HG03571 (cell line): ENCODE results near the gene KY.
"Not testable (repeated sequence)": the region's sequence is repeated elsewhere in the genome, so short reads cannot be mapped to it uniquely, and the experiment has no call there.

ENCODE experiments used
- ATAC-seq: cut with Tn5 transposase; IDR thresholded peaks from one replicate; pipeline ENCODE4 v1.9.1; 2021; ENCODE audit not compliant: unreplicated experiment

The KY gene

DNA sequence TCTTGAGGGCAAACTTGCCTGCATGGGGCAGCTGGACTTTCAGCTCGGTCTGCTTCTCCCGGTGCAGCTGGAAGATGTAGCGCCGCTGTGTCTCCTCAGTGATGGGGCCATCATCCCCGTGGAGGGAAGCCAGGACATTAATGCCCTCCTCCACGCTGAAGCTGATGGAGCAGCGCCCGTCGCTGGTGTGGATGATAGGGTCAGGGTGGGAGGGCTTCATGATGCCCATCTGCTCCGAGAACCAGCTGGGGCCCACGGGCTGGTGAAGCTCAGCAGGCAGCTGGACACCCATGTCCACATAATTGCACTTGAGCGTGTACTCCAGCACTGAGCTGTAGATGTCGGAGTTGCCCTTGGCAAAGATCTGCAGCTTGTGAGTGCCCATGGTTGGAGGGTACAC is 46.9 kb downstream of the KY start:
- ATAC-seq: no peak

- ATAC-seq: no peak
Observed at GRCh38 chr3:134603480-134603879, 47.3 kb downstream of the KY start.

- ATAC-seq: no peak
Observed at GRCh38 chr3:134602440-134602814, 48.4 kb downstream of the KY start.

DNA sequence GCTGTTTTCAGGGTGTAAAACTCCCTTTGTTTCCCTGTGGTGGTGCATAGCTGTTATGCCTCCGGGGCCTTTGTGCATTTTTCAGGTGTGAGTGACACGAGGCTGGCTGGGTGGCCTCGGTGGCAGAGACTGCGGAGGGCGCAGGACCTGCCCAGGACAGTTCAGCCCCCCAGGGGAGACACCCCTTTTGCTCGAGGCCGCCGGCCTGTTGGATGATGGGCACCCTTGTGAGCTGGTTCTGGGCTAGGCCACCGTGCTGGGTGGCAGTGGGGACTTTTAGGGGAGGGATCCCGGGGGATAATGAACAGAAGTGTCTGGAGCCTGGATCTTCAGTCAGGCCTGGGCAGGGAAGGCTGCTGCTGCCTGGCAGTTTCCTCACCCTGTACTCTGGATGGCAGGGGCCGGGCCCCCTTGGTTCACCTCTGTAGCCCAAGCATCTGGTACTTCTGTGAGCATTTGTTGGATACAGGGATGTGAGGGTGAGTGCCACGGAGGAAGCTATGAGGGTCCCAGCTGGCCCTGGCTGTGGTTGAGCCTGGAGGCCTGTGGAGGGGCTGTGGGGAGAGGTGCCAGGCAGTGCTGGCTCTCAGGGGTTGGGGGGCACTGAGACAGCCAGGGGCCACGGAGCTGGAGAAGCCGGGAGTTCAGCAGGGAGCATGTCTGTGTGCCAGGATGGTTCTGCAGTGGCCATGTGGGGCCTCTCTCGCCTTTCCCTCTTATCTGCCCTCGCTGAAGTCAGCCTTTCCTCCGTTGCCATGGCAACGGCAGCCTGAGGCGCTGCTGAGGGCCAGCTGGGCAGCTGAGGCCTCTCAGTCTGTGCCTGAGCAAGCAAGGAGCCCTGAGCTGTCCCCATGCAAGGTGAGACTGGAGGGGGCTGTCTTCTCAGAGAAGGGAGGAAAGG is 49.0 kb downstream of the KY start:
- no peak for ATAC-seq

- peak; percentile 55 for ATAC-seq
Observed at GRCh38 chr3:134600685-134601463, 49.9 kb downstream of the KY start.

DNA sequence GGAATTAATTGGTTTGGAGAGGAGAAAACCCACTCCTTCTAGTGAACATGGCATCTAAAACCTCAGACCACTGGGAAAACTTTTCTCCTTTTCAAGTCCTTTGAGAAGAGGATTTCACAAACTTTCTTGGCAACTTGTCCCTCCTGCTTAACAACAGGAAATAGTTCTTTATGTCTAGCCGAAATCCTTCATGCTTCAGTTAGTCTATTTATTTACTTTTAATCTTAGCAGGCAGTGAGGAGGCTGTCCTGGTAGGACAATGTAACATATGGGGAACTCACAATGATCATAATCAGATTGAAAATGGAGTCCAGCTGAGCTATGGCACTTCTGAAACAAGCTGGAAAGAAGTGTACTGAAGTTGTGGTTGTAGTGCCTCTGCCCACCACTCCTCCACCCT is 50.6 kb downstream of the KY start:
- no peak for ATAC-seq

DNA sequence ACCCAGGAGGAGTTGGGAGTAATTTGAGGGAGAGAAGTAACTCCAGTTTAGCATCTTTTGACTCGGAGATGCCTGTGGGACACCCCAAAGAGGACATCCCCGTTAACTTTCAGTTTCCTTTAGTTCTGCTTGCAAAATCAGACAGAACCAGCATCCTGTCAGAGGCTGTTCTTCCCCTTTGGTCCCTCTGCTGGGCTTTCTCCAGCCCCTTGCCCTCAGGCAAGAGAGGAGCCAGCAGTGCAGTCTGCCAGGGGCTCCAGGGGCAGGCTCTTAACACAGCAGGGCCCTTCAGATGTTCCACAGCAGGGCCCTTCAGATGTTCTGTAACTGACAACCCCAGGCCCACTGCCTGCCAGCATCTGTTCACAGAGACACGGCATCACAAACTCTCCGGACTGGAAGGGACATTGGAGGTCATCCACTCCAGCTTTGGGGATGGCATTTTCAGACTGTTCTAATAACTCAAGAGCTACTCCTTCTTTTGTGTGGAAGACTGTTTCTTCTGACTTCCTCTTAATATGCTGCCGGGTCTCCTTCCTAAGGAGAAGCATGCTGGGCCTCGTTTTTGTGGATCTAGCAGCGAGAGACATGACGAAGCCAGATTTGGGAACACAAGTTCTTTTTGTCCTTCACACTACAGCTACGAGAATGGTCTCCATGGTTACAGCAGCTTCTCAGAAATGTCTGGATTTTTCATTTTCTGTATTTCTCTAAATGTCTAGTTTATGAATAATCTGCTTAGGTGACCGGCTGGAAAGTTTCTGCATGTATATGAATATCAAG is 51.9 kb downstream of the KY start:
- ATAC-seq: no peak

DNA sequence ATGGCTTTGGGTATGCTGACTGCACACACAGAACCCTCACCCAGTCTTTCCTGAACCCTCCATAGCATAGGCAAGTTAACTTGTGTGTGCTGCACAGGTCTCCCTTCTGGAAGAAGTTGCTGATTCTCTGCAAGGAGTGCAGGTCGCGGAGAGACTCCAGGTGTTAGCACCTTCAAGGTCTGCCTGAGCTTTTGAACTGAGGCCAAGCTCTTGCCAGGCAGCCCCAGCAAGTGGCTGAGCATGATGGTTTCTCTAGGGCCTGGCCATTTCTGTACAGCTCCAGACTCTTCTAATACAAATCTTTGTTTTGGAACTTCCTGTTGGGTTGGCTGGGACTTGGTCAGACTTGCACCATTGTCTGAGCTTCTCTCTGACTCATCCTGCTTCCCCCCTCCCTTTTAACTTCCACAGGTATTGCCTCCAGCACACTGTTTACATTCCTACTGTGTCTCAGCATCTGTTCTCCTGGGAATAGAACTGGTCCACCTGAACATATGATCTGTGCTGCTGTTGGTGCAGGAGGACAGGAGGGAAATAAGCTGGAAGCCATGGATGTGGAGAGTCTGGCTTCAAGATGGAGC is 53.3 kb downstream of the KY start:
- ATAC-seq: no peak

- not testable (repeated sequence) for ATAC-seq
Observed at GRCh38 chr3:134594986-134595385, 55.8 kb downstream of the KY start.

DNA sequence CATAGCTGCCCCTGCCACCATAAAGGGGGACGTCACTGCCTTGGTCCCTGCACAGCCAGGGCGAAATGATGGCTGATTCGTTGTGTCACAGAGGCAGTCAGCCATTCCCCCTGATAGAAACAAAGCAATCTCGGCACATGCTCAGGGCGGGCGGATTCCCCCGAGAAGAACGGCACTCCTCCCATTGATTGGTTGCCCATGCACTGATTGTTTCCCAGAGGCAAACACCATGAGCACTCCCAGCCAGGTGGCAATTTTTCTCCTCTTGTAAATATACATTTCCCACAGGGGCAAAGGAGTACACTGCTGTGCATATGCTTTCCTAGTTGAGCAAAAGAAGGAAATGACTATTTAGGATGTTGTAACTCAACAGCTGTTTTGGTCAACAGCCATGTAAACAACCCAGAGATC is 56.5 kb downstream of the KY start:
- no peak for ATAC-seq

DNA sequence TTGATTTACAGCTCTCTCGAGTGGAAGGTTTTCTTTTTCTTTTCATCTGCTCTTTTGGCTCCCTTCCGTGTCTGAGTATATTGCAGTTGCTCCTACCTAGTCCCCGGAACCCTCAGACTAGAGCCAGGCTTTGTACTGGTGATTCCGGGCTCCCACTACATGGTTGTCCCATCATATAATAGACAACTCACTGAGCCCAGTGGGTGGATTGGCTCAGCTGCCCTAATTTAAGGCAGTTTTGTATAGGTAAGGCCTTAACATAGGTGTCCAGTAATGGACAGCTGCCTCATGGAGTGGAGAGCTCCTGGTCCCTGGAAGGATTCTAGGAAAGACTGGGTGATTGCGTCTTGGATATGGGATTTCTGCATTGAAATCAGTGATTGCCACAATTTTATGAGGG is 58.0 kb downstream of the KY start:
- no peak for ATAC-seq

- no peak for ATAC-seq
Observed at GRCh38 chr3:134590766-134591165, 60.1 kb downstream of the KY start.

- ATAC-seq: no peak
Observed at GRCh38 chr3:134579141-134579665, 71.6 kb downstream of the KY start.

DNA sequence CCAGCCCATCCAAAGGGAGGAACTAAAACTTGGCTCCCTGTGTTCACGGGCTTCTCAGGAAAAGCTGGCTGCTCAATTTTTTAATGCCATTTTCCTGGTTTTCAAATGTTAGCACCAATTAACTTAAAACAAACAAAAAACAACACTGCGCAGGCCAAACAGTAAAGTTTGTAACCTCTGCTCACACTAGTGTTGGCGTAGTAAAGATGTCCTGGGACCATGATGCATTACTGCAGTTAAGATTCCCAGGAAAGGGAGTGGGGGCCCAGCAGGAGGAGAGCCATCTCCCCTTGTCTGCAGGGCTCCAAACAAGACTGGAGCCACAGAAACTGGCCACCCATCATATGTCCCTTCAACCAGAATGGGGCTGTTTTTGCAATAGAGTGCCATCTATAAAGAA is 74.0 kb downstream of the KY start:
- ATAC-seq: no peak

DNA sequence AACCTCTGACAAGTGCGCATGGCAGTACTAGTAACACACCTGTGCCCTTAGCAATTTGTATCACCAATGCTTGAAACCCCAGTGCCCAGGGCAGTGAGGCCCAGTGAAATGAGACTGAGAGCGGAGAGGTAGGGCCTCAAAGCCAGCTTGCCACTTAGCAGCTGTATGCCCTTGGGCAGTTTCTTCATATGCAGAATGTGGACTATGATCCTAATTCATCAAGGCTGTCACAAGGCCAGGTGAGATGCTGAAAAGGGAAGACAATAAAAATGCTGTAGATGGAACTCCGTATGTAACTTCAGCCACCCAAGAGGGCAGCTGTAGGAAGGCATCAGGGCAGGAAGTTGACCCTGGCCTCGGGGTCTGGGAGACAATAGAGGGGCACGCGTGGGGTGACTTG is 74.4 kb downstream of the KY start:
- no peak for ATAC-seq

DNA sequence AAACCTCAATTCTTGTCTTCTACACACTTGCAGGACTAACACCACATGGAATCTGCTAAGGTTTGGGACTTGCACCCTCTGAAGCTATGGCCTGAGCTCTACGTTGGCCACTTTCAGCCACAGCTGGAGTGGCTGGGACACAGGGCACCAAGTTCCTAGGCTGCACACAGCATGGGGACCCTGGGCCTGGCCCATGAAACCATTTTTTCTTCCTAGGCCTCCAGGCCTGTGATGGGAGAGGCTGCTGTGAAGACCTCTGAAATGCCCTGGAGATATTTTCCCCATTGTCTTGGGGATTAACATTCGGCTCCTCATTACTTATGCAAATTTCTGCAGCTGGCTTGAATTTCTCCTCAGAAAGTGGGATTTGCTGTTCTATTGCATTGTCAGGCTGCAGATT is 80.9 kb downstream of the KY start:
- ATAC-seq: not testable (repeated sequence)

- ATAC-seq: no peak
Observed at GRCh38 chr3:134568790-134569189, 82.0 kb downstream of the KY start.

DNA sequence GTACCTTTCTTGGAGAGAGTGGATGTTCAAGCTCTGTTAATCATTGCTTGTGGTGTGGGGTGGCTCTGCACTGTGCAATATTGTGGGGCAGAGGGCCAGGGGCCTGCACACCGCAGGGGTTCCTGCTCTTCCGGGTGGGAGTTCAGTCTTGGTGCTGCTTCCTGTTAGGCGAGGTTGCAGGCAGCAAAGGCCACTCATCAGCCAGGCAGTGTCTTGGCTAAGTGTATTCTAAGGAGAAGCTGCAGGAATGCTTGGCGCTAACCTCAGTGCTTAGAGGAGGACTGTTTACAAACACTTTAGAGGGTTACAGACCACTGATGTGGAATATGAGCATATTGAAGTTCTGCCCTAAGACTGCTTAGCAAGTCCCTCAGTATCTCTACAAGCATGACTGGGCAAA is 83.2 kb downstream of the KY start:
- ATAC-seq: no peak

GRCh38 chr3:134564991-134565390 is 85.8 kb downstream of the KY start:
- ATAC-seq: no peak

GRCh38 chr3:134563601-134564000 is 87.2 kb downstream of the KY start:
- ATAC-seq: no peak

DNA sequence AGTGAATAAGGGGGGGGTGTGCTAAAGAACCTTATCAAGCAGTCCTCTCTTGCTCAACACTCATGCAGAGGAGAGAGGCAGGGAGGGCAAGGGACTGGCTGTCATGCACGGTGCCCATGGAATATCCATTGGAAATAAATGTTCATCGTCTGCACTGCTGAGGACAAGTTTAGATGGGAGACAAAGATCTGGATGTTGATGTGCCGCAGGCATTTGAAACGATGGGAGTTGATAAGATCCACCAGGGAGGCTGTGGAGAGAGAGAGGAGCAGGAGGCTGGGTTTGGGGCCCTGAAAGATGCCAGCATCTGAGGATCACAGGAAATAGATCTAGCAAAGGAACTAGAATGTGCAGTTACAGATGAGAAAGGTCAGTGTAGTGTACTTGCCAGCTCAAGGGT is 88.8 kb downstream of the KY start:
- no peak for ATAC-seq
